ENCODE results near the gene PRR19.

PRR19 gene

DNA sequence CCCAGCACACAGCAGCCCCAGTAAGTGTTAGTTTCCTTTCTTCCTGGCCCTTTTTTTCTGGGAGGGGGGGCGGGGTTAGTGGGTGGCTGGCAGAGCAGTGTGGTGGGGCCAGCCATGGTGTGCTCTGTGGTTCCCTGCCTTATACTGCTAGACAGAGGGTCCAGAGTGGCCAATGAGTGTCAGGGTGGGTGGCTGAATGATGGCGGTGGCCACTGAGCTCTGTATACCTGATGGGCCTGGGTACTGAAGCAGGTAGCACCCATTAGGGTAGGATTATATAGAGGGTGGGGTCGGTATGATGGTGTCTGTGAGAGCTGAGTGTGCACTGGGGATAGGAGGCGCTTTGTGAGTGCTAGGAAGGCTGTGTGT, 19.1 kb upstream of the PRR19 start:
- DNase-seq (ENCODE audit: low read depth in 1 of 2, low spot score in 1 of 2): no peak

- peak; percentile 86 to 92 for DNase-seq (ENCODE audit: low read depth in 1 of 2, low spot score in 1 of 2)
Measured at GRCh38 chr19:42283188-42284065, 18.5 kb upstream of the PRR19 start.

DNA sequence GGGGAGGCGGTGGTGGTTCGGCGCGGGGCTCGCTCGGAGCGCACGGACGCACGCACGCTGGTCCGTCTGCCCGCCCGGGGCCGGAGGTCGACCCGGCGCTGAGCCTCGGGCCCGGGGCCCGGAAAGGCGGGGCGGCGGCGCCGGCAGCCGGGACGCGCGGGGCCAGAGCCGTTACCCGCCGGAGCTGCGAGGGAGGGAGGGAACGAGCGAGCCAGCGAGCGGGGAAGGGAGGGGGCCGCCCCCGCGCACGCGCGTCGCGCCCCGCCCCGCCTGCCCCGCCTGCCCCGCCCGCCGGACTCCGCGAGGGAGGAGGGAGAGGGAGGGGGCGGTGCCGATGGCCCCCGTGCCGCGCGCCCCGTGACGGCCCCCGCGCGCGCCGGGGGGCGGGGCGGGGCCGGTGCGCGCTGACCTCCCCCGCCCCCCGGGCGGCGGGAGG, 17.8 kb upstream of the PRR19 start:
- peak; percentile 63 to 70 for DNase-seq (ENCODE audit: low read depth in 1 of 2, low spot score in 1 of 2)

DNA sequence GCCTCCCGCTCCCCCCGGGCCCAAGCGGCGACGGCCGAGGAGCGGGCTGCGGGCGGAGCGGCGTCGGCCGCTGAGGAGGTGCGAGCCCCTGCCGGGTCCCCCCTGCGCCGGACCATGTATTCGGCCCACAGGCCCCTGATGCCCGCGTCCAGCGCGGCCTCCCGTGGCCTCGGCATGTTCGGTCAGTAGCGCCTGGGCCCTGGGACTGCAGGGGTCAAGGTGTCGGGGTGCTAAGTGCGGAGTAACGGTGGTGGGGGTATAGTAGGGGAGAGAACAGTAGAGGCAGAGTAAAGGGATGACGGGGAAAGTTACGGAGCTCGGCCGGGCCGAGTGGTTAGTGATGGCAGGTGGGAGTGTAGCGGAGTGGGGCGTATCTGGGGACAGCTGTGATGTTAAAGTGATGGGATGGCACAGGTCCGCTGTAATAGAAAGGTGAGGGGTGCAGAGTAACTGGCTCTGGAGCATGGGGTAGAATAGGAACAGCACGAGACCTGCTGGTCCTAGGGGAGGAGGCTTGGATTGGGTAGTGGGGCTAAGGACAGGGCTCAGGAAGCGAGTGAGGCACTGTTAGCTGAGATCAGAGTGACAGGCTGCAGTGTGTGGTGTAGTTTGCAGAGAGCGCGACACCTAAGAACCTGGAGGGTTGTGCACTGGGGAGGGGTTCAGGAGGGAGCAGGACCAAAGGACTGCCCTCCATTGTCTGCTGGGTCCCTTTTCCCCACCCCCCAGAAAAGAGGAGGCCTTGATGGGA, 17.2 kb upstream of the PRR19 start:
- DNase-seq (ENCODE audit: low read depth in 1 of 2, low spot score in 1 of 2): no peak

DNA sequence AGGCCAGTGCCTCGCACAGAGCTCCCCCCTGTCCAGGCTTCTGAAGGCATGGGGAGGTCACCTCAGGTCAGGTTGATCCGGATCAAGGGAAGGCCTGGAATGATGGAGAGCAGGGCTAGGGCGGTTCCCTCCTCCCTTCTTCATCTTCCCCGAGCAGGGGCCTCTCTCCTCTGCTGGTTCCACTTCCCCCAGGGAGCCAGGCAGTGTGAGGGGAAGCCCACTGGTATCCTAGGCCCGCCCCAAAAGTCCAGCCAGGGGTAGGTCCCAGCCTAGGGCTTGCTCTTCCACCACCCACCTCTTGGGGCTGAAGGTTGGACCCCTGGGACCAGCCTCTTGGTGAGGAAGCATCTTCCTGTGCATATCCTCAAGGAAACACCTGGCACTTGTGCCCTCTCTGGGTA, 16.4 kb upstream of the PRR19 start:
- DNase-seq (ENCODE audit: low read depth in 1 of 2, low spot score in 1 of 2): no peak

DNA sequence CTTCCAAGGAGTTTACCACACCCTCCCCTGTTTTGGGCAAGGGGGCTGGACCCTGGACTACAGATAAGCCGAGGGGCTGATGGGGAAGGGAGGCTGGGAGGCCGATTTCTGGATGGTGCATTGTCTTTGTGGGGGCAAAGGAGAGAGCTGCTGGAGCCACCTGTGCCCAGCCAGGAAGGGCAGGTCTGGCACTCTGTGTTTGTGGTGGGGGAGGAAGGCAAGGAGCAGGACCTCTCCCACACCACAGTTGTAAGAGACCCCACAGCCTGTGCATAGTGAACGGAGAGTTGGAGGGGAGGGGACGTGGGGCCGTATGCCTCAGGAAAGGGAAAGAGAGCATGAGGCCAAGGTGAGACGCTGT, 16.0 kb upstream of the PRR19 start:
- DNase-seq (ENCODE audit: low read depth in 1 of 2, low spot score in 1 of 2): no peak

GRCh38 chr19:42286349-42287016, 15.4 kb upstream of the PRR19 start:
- no peak for DNase-seq (ENCODE audit: low read depth in 1 of 2, low spot score in 1 of 2)

DNA sequence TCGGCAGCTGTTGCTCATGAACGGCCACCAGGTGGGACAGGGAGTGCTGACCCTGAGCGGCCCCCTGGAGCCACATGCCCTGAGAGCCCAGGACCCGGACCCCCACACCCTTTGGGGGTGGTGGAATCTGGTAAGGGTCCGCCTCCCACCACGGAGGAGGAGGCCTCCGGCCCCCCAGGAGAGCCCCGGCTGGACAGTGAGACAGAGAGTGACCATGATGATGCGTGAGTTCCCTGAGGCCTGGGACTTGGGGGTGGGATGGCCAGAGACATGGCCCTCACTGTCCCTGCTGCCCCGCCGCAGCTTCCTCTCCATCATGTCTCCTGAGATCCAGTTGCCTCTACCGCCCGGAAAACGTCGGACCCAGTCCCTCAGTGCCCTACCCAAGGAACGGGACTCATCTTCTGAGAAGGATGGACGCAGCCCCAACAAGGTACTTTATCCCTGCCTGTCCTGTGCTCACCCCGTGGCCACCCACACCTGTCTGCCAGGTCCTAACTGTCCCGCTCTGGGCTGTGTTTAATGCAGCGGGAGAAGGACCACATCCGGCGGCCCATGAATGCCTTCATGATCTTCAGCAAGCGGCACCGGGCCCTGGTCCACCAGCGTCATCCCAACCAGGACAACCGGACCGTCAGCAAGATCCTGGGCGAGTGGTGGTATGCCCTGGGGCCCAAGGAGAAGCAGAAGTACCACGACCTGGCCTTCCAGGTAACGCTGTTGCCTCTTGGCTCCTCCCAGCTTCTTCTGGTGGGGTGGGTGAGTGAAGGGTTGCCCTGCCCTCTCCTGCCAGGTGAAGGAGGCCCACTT, 14.7 kb upstream of the PRR19 start:
- DNase-seq (ENCODE audit: low read depth in 1 of 2, low spot score in 1 of 2): no peak

- DNase-seq (ENCODE audit: low read depth in 1 of 2, low spot score in 1 of 2): no peak
Measured at GRCh38 chr19:42287827-42288107, 14.2 kb upstream of the PRR19 start.

GRCh38 chr19:42288387-42288786, 13.5 kb upstream of the PRR19 start:
- no peak for DNase-seq (ENCODE audit: low read depth in 1 of 2, low spot score in 1 of 2)

- DNase-seq (ENCODE audit: low read depth in 1 of 2, low spot score in 1 of 2): no peak
Measured at GRCh38 chr19:42288881-42289555, 12.9 kb upstream of the PRR19 start.

DNA sequence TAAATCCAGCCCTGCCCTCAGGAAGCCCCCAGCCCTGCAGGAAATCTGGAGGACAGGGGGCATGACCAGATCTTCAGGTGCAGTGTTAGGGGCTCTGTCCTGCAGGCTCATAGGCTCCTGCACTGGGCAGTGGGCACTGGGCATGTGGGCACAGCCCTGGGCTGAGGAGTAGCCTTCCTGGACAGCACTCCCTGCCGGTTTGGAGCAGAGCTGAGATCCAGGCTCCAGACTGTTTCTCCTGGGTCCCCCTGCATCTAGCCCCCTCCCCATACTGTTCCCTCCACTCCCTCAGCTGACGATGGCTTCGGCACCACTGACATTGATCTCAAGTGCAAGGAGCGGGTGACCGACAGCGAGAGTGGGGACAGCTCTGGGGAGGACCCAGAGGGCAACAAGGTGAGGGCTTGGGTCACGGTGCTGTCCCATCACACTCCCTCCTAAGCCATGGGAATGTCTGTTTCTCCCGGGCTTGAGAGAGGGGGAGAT, 12.3 kb upstream of the PRR19 start:
- DNase-seq (ENCODE audit: low read depth in 1 of 2, low spot score in 1 of 2): no peak

DNA sequence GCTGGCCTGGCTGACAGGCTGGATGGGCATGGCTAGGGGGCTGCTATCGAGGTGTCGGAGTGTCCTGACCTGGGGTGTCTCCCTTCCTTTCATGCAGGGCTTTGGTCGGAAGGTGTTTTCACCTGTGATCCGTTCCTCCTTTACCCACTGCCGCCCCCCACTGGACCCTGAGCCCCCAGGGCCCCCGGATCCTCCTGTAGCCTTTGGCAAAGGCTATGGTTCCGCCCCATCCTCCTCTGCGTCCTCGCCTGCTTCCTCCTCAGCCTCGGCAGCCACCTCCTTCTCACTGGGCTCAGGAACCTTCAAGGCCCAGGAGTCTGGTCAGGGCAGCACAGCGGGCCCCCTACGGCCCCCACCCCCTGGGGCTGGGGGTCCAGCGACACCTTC, 11.8 kb upstream of the PRR19 start:
- no peak for DNase-seq (ENCODE audit: low read depth in 1 of 2, low spot score in 1 of 2)

- no peak for DNase-seq (ENCODE audit: low read depth in 1 of 2, low spot score in 1 of 2)
Measured at GRCh38 chr19:42290523-42291434, 11.2 kb upstream of the PRR19 start.

DNA sequence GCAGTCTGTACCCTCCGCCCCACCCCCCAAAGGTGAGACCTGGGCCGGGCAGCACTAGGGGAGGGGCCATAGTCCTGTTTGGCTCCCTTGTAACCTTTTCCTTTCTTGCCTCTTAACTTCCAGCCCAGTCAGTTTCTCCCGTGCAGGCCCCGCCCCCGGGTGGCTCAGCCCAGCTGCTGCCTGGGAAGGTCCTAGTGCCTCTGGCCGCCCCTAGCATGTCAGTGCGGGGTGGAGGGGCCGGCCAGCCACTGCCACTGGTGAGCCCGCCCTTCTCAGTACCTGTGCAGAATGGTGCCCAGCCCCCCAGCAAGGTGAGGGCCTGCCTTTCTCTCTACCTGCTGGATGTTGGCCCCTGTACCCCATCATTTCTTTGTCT, 10.5 kb upstream of the PRR19 start:
- DNase-seq (ENCODE audit: low read depth in 1 of 2, low spot score in 1 of 2): no peak

GRCh38 chr19:42292042-42292960, 9.6 kb upstream of the PRR19 start:
- no peak for DNase-seq (ENCODE audit: low read depth in 1 of 2, low spot score in 1 of 2)

DNA sequence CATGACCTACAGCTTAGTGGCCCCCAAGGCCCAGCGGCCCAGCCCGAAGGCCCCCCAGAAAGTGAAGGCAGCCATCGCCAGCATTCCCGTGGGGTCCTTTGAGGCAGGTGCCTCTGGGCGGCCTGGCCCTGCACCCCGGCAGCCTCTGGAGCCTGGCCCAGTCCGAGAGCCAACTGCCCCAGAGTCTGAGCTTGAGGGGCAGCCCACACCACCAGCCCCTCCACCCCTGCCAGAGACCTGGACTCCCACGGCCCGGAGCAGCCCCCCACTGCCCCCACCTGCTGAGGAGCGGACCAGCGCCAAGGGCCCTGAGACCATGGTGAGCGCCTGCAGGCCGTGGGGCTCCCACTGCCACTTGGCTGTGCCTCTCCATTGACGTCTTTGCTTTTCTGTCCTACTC, 9.0 kb upstream of the PRR19 start:
- no peak for DNase-seq (ENCODE audit: low read depth in 1 of 2, low spot score in 1 of 2)

- DNase-seq (ENCODE audit: low read depth in 1 of 2, low spot score in 1 of 2): no peak
Measured at GRCh38 chr19:42293540-42293939, 8.4 kb upstream of the PRR19 start.

- no peak for DNase-seq (ENCODE audit: low read depth in 1 of 2, low spot score in 1 of 2)
Measured at GRCh38 chr19:42293948-42294347, 8.0 kb upstream of the PRR19 start.
